Effector memory CD4-positive, alpha-beta T cell (primary cell): Measurements from ENCODE around the gene EYS.

Experiments
- DNase-seq, 3 donors: peaks; one replicate each; pipeline ENCODE4 v3.0.0-alpha.2; 2020
- H3K27ac ChIP-seq: 2 replicates; pipeline ENCODE4 v1.7.0; 2013; ENCODE audit warnings: mild to moderate bottlenecking, low read length, moderate library complexity; ENCODE audit not compliant: insufficient read depth, poor library complexity, severe bottlenecking
- H3K27me3 ChIP-seq: replicated peaks from 2 replicates; pipeline ENCODE4 v1.7.0; 2013; ENCODE audit warnings: mild to moderate bottlenecking, low read length; ENCODE audit not compliant: insufficient read depth, control insufficient read depth, poor library complexity, severe bottlenecking
- H3K36me3 ChIP-seq: 2 replicates; pipeline ENCODE4 v1.7.0; 2013; ENCODE audit warnings: mild to moderate bottlenecking, low read length, moderate library complexity; ENCODE audit not compliant: control insufficient read depth, insufficient read depth
- H3K4me1 ChIP-seq: 2 replicates; pipeline ENCODE4 v1.7.0; 2013; ENCODE audit warnings: low read length, mild to moderate bottlenecking; ENCODE audit not compliant: control insufficient read depth, insufficient read depth, poor library complexity, severe bottlenecking
- H3K4me3 ChIP-seq: 2 replicates; pipeline ENCODE4 v1.7.0; 2013; ENCODE audit warnings: low read length, low read depth, mild to moderate bottlenecking; ENCODE audit not compliant: insufficient read depth, poor library complexity, severe bottlenecking
- H3K9me3 ChIP-seq: 2 replicates; pipeline ENCODE4 v1.7.0; 2013; ENCODE audit warnings: mild to moderate bottlenecking, low read length, moderate library complexity; ENCODE audit not compliant: control insufficient read depth

EYS gene

DNA sequence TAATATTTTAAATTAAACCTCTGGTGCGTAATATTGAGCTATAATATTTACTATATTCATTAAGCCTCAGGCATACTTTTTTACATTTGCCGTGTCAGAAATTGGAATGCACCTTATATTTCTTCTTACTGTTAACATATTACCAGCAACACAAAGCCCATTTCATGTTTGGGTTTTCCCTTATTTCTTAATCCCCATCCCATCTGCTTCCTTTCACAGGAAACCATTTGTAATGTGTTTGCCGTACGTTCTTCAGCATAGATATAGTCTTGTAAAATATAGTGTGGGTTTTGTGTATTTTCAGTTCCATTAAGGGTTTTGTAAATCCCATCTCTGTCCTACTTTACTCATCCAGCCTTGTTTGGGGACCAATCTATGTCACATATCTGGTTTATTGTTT lies 6.5 kb downstream of the EYS start:
- no peaks in the 10 kb centered on the region for H3K9me3 ChIP-seq
- H3K4me3 ChIP-seq = no peak overlapping the region
- H3K27me3 ChIP-seq = no peaks in the 10 kb centered on the region
- no peaks in the 10 kb centered on the region for H3K4me1 ChIP-seq
- H3K27ac ChIP-seq = no peak overlapping the region
- no peak for DNase-seq
- no peaks in the 10 kb centered on the region for H3K36me3 ChIP-seq

DNA sequence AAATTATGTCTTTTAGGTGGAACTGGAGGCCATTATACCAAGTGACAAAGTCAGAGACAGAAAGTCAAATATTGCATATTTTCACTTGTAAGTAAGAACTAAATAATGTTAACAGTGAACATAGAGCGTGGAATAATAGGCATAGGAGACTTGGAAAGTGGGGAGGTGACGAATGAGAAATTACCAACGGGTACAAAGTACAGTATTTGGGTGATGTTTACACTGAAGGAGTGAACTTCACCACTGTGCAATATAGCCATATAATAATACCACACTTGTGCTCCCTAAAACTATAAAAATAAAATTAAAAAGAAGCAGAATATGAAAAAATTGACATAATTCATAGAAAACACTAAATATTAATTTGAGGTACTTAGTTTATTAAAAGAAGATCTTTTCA lies 14.9 kb downstream of the EYS start:
- no peak for DNase-seq

DNA sequence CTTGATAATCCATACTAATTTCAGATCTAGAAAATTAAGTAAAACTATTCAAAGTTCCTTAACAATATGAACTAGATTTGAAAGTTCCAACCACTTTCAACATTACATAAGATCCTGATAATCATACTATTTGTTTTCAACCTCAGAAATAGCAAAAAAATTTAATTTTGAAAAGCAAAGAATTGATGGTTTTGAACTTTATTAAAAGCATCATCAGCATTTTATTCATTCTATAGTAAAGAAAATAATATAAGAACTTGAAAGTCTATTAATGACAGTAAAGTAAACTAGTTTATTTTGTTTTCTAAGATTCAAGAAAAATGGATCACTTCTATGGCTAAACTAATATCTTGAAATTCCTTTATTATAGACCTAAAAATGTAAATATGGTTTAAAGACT lies 26.8 kb downstream of the EYS start:
- DNase-seq = no peak
- Histone ChIP-seq H3K4me1 (no peaks in the 10 kb centered on the region), H3K27me3 (no peaks in the 10 kb centered on the region), H3K4me3 (no peak overlapping the region), H3K27ac (no peak overlapping the region), H3K36me3 (no peaks in the 10 kb centered on the region), H3K9me3 (no peaks in the 10 kb centered on the region)

More for the DNA sequence above, 14.9 kb downstream of the EYS start:
- no peak overlapping the region for H3K27ac ChIP-seq
- H3K4me1 ChIP-seq = no peaks in the 10 kb centered on the region
- no peaks in the 10 kb centered on the region for H3K9me3 ChIP-seq
- no peaks in the 10 kb centered on the region for H3K36me3 ChIP-seq
- no peak overlapping the region for H3K4me3 ChIP-seq
- no peaks in the 10 kb centered on the region for H3K27me3 ChIP-seq

- no peaks in the 10 kb centered on the region for H3K4me1 ChIP-seq
- H3K36me3 ChIP-seq = no peaks in the 10 kb centered on the region
- no peak overlapping the region for H3K27ac ChIP-seq
- H3K27me3 ChIP-seq = no peaks in the 10 kb centered on the region
- no peaks in the 10 kb centered on the region for H3K9me3 ChIP-seq
- DNase-seq = no peak
- no peak overlapping the region for H3K4me3 ChIP-seq
Observed at GRCh38 chr6:65671922-65672321, 35.1 kb downstream of the EYS start.

DNA sequence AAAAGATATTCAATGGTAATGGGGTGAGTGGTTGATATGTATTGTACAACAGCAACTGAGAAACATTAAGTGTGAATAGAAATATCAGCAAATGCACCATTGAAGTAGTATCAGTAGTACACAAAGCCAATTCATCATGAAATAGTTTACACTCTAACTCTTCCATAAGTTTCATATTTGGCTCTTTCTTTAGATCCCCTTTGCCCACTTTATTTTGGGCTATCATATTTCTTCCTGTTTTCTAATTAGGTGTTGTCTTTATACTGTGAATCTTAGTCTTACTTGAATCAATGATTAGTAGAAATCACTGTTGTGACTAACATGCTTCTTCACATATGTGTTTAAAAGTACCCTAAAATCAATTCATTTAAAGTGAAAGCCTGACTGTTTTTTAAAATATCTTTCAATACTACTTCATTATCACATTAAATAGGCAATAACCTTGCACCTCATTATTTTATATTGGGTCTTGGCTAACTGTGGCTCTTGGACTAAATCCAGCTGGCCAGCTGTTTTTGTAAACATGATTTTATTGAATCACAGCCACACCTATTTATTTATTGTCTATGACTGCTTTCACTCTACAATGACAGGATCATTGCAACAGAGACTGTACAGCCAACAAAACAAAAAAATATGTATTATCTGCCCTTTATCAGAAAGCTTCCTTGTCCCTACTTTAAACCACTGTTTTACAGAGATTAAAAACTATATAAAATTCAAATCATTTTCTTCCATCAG lies 38.9 kb downstream of the EYS start:
- DNase-seq = no peak
- Histone ChIP-seq H3K27me3 (no peaks in the 10 kb centered on the region), H3K4me3 (no peak overlapping the region), H3K36me3 (no peaks in the 10 kb centered on the region), H3K27ac (no peak overlapping the region), H3K4me1 (no peaks in the 10 kb centered on the region), H3K9me3 (no peaks in the 10 kb centered on the region)

GRCh38 chr6:65650086-65650485 lies 56.9 kb downstream of the EYS start:
- H3K27ac ChIP-seq = no peak overlapping the region
- DNase-seq = no peak

DNA sequence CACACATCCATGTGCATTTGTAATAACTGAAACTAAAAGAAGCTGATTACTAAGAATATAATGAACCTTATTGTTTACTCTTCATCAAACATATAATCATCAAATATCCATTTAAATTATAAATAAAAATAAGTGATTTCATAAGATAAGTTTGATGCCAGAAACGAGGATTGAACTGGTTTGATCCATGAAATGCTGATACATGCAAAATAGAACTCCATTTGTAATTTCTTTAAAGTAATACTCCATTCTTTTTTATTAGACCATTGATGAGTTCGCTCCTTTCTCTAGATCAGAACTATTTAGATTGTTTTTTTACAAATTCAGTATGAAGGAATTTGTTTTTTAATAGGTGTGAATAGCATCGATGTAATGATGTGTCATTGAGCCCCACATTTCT lies 57.6 kb downstream of the EYS start:
- Histone ChIP-seq H3K36me3 (no peaks in the 10 kb centered on the region), H3K4me1 (no peaks in the 10 kb centered on the region), H3K9me3 (no peaks in the 10 kb centered on the region), H3K27me3 (no peaks in the 10 kb centered on the region), H3K27ac (no peak overlapping the region), H3K4me3 (no peak overlapping the region)
- DNase-seq = no peak

More at GRCh38 chr6:65650086-65650485, 56.9 kb downstream of the EYS start:
- H3K27me3 ChIP-seq = no peaks in the 10 kb centered on the region
- no peaks in the 10 kb centered on the region for H3K4me1 ChIP-seq
- no peaks in the 10 kb centered on the region for H3K9me3 ChIP-seq
- H3K36me3 ChIP-seq = no peaks in the 10 kb centered on the region
- H3K4me3 ChIP-seq = no peak overlapping the region

DNA sequence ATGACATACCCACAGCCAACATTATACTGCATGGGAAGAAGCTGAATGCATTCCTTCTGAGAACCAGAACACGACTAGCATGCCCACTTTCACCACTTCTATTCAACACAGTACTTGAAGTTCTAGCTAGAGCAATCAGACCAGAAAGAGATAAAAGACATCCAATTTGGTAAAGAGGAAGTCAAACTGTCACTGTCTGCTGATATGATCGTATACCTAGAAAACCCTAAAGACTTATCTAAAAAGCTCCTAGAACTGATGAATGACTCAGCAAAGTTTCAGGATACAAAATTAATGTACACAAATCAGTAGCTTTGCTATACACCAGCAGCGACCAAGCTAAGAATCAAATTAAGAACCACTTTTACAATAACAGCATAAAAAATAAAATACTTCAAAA lies 60.5 kb downstream of the EYS start:
- Histone ChIP-seq H3K36me3 (no peaks in the 10 kb centered on the region), H3K27me3 (no peaks in the 10 kb centered on the region), H3K4me3 (no peak overlapping the region), H3K9me3 (no peaks in the 10 kb centered on the region), H3K4me1 (no peaks in the 10 kb centered on the region), H3K27ac (no peak overlapping the region)
- DNase-seq = no peak

DNA sequence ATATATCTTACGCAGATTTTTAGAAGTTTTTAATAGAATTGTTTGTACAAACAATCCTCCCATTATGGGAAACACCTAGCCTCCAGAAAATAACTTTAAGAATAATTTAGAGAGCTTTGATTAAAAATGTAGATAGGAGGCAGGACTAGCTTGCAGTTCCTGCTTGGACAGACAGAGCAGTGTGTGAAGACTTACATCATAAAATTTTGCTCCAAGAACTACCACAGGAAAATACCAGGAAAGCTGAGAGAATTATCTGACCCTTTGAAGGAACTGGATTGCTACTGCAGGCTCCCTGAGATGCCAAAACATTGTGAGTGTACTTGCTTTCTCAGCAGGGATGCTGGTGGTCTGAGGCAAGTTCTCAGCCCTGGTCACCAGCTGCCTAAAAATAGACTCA lies 64.2 kb downstream of the EYS start:
- Histone ChIP-seq H3K9me3 (no peaks in the 10 kb centered on the region), H3K36me3 (no peaks in the 10 kb centered on the region), H3K4me3 (no peak overlapping the region), H3K27me3 (no peaks in the 10 kb centered on the region), H3K27ac (no peak overlapping the region), H3K4me1 (no peaks in the 10 kb centered on the region)
- no peak for DNase-seq

DNA sequence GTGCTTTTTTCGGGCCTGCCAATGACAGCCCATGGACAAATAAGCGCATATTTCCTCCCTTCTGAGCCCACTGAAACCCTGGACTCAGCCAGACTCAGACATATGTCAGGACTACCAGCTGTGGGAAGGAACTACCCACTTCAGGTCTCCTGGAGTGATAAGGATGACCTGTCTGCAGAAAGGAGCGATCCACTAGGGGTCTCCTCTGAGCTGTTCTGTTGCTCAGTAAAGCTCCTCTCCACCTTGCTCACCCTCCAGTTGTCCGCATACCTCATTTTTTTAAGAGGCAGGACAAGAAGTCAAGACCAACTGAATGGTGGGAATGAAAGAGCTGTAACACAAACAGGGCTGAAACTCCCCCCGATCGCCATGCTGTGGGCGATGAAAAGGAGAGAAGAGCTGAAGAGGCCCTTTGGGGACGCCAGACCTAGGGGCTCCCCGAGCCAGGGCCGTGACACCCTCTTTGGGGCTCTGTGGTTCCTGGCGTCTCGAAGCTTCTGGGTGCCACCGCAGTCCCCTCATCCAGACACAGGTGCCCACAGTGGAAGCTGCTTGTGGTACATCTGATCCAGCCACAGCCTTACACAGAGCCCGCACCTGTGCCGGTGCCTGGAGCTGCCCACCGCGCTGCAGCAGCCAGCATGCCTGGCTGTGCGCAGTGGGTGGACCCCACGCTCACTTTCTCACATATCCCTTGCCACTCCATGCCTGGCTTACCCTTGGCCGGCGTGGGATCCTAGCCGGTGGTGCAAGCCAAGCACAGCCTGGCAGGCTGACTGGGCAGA lies 68.8 kb downstream of the EYS start:
- no peak for DNase-seq
- no peaks in the 10 kb centered on the region for H3K27me3 ChIP-seq
- H3K4me3 ChIP-seq = no peak overlapping the region

More for the DNA sequence above, 68.8 kb downstream of the EYS start:
- no peaks in the 10 kb centered on the region for H3K9me3 ChIP-seq
- H3K27ac ChIP-seq = no peak overlapping the region
- no peaks in the 10 kb centered on the region for H3K4me1 ChIP-seq
- no peaks in the 10 kb centered on the region for H3K36me3 ChIP-seq
